Loucy (cell line): ENCODE data around the gene ACSF3.

ENCODE experiments used
- CTCF ChIP-seq: fragments of 200-600 bp; sonication (generic); conservative IDR thresholded peaks from 2 replicates; pipeline ENCODE4 v1.5.1; 2014; ENCODE audit warnings: mild to moderate bottlenecking, antibody characterized with exemption, low read length
- EZH2phosphoT487 ChIP-seq: fragments of 200-600 bp; IDR thresholded peaks from 2 replicates; pipeline ENCODE4 v1.6.1; 2018; ENCODE audit warnings: antibody characterized with exemption, mild to moderate bottlenecking, moderate library complexity, borderline replicate concordance

GRCh38 chr16:89183463-89183862 is 89.8 kb downstream of the ACSF3 start:
- TF ChIP-seq CTCF (no peak), EZH2phosphoT487 (no peak)
